IPS-NIHi7 (cell line): Measurements from ENCODE around the gene WNT5A.

Experiments used
- DNase-seq: peaks from one replicate; pipeline ENCODE4 v3.0.0; 2012; ENCODE audit warnings: mixed read lengths; ENCODE audit errors: extremely low spot score

The WNT5A gene

DNA sequence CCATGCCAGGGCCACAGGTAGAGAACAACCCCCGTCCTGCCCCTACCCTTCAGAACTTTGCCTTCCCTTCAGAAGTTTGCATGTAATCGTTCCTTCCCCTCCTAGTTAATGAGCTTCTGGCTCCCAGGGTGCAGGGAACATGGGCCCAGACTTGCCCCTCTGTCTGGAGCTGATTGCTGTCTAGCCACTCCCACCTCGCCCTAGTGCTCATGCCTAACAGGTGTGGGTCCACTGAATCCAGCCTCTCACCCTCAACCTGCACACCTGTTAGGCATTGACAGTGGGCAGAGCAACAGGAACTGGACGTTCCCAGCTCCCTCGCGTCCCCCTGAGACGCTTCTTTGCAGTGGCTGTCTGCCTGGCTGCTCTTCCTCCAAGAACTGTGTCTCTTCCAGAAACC is 40.3 kb downstream of the WNT5A start:
- no peak for DNase-seq

DNA sequence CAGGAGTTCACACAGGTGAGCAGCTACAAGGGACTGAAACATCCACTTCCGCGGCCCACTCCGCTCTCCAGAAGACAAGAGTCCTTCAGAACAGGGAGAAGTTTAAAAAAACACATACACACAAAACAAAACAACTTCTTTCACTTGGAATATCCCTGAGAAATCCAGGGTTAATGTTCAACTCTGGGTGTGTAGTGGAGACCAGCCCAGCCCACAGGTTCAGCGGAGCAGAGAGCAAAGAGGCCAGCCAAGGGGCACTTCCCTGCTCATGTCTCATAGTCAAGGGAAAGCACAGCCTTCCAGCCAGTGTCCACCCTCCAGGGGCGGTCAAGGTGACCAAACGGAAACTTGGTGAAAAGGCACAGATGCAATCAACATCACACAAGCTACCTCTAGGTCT is 41.6 kb downstream of the WNT5A start:
- no peak for DNase-seq

DNA sequence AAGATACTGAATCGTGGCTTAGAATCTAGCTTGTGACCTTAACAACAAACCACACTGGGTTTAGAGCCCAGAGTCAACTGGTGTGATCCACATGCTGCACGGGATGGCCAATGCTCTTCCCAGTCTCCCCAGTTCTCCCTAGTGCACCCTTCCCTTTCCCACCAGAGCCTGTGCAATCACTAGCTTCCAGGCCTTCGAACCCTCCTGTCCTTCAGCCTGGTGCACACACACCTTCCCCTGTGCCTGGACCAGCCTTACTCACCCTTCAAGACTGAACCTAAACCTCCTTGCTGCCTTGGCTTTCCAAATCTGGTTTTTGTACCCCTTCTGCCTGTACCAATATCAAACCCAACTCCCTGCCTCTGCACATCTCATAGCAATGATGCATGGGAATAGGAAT is 43.8 kb downstream of the WNT5A start:
- no peak for DNase-seq

DNA sequence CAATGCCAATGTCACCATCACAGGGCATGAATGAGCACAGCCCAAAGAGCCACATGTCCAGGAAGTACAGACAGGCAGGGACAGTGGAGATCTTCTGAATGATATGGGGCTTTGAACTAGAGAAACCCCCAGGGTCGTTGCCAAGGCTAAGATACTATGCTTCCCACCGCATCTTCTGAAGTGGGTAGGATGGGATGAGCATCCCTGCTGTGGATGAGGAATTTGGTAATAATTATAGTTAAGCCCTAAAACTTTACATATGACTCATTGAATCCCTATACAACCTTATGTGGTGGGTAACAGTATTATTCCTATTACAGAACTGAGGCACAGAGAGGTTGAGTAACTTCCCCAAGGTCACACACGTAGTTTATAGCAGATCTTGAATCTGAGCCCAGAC is 44.2 kb downstream of the WNT5A start:
- no peak for DNase-seq

DNA sequence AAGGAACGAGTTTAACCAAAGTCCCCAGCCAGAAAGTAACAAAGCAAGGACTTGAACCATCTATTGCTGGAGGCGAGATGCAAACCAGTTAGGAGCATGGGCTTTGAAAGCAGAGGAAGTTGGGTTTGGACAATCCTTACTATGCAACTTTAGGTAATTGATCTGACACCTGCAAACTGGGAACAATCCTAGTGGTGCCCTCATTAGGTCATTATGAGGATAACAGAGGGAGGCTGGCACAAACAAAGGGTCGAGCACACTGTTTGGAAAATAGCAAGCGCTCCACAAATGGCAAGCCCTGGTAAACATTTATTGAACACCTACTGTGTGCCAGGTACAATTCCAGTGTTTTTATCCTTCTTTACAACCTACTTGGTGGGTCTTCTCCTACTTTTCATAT is 45.6 kb downstream of the WNT5A start:
- DNase-seq: peak; percentile 39

DNA sequence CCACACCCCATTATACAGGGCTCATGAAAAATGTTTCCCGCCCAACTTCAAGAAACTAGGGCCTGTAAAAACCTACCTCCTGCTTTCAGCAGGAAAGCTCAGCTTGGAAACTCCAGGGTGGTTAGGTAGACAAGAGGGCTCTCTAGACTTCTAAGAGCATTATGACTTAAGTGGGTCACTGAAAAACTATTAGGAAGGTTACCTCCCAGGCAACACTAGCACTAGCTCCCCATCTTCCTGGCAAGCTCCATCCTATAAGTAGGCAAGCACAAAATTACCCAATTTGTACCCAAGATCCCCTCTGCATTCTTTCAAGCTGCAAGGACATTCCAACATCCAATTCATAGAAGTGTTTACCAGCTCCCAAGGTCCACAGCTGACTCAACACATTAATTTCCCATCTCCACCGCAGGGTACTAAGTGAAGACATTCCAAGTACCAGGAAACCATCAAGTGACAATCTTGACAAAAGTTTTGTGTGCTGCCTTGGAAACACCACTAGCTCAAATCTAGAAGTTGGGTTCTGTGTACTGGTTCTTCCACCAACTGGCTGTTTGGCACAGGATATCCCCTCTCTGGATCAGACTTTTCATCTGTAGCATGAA is 46.9 kb downstream of the WNT5A start:
- DNase-seq: no peak

DNA sequence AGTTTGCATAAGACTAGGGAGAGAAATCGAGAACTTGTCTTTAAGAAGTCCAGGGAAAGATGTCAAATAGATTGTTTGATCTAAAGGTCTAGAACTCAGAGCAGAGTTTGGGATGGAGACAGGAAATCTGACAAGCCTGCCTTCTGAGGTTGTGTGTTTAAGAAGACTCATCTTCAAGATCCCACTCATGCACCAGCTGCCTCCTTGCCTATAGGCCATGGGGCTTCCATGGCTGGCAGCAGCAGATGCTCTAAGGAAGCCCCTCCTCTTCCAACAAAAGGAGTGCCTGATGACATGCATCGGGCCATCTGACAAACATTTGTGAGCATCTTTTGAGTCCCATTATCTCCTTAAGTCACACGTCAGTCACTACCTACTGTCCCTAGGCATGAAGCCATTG is 47.4 kb downstream of the WNT5A start:
- no peak for DNase-seq

DNA sequence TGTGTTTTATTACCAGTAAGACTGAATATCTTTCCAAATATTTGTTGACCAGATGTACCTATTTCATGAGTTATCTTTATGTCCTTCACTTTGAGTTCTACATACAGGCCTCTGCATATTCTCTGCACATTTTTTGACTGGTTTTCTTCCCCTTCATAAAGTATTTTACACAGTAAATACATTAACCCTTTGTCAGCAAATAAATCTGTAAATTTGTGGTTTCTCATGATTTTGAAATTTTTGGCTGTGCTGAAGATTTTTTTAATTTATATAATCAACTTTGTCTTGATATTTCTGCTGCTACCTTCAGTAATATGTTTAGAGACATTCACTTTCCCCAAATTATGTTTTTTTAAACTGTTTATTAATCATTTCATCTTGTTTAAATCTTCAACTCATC is 50.5 kb downstream of the WNT5A start:
- no peak for DNase-seq

DNA sequence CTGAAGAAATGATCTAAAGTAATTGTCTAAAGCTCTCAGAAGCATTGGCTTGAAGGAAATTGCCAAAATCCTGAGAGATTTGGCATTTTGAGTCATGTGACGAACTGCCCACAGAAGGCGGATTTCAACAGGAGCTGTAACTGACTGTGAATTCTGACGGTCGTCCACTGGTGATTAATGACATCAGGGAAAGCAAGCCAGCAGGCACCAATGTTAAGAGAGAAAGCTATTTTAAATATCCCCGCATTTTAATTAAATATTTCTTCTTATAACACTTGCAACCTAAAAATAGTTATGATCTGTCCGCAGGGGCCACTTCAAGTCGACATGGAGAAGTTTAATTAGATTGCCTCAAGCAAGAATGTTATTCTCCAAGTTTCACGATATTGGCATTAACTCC is 51.6 kb downstream of the WNT5A start:
- no peak for DNase-seq

DNA sequence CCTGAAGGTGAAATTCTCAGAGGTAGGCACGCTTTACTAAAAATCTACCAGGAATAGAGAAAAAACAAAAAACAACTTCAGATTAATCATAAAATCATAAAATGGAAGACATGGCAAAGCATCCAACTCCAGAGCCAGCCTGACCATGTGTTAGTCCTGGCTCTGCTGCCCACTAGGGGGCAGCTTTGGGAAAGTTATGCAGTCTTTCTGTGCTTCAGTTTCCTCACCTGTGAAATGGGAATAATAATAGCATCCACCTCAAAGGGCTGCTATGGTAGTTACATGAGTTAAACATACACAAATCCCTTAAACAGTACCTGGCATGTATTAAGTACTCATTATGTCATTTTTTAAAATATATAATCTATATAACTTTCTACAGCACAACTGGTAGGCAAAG is 52.3 kb downstream of the WNT5A start:
- peak; percentile 38 for DNase-seq

DNA sequence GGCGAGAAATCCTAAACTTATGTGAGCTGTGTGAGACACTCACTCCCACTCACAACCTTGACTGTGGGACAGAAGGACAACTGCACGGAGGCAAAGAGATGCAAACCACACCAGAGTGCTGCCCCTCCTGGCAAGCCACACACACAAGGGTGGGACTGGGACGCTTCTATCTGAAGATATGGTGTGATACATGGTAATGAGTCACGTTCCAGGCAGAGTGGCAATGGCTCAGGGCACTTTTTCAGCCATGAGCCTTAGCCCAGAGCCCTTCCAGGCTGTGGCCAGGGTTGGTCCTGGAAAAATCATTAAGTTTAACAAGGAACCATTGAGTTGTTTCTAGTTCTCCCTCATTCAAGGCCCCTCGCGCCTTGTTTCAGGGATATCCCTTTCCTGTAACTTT is 56.1 kb downstream of the WNT5A start:
- DNase-seq: no peak

DNA sequence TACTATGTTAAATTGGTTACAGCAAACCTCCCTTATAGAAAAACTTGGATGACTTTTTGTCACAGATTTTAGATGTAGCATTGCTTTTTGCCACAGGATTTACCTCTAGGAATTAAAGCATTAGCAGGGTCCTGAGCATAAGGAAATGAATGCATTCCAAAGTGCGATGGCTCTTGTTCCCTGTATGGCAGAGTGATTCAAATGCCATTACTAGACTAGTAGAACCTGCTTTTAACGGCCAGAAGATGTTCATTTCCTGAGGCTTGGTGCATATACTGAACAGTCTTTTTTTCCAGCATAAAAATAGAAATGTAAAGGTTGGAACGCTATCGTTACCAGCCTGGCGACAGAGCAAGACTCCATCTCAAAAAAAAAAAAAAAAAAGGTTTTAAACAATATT is 59.4 kb downstream of the WNT5A start:
- no peak for DNase-seq

DNA sequence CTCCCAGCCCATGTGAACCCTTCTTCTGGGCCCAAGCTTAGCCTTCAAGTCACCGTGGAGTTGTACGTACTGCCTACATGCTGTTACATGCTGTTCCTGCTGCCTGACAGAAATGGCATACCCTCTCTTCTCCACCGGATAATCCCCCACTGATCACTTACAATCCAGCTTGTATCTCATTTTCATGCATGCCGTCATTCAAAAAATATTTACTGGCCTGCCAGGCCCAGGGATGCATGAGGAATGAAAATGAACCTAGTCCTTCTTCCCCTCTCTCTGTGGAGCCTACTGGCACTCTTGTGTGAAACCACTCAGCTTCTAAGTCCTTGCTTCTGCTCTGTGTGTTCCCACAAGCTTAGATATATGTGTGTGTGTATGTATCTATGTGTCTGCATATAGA is 60.6 kb downstream of the WNT5A start:
- no peak for DNase-seq

DNA sequence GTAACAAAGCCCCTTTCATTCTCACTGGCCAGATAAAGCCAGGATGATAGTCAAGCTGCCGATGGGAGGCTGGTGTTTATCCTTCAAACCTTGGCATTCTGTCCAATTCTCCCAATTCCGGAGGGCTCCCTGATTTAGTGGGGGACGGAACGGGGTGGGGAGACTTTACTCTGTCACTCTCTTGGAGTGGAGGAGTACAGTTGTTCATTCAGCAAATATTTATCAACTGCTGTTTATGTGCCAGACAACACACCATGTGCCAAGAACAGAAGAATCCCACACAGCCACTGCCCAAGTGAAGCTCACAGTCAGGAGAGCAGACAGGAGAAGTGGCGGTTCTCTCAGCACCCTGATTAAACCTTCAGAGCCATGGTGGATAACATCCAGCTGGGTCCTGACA is 63.3 kb downstream of the WNT5A start:
- DNase-seq: no peak

DNA sequence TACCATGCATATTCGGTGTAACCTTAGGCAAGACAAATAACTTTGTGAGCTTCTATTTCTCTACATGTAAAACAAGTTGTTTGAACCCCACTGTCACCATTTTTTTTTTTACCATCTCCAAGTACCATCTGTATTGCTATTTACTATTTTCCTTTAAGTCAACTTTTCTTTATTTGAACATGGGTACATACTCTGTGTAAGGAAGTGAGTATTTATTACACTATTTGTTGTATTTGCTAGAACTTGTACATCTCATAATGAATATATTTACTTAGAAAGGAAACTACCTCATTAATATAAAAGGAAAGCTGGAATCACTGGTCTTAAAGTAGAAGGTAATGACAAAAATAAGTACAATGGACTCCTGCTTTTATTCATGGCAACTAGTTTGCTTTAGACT is 69.9 kb downstream of the WNT5A start:
- DNase-seq: no peak

DNA sequence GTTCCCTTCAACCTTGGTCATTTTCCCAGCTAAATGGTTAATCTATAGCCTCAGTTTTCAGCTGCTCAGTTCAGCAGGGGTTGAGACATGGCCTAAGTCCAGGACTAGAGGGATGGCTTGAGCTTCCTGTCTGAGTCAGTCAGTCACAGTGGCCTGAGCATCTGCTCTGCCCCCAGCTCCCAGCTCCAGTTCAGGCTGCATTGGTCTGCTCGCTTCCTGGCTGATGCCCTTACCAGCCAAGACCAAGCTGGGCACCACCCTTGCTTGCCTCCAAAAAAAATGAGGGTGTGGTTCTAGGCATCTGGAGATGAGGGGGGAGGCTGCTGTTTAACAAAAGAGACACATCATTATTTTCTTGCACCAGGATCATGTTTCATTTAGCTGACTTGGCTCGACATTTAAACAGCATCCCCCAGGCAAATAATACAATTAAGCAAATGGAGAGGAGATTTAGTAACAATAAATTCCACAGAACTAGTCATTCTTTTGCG is 70.7 kb downstream of the WNT5A start:
- DNase-seq: no peak
